Measurements from ENCODE around the gene ACOT8.

GRCh38 chr20:45887346-45887715 lies 30.1 kb upstream of the ACOT8 start, which contains the start of gene SPATA25:
- TF ChIP-seq EP300 (IDR thresholded peaks at IDR 0.05) (no peak), POLR2AphosphoS5 (IDR thresholded peaks at IDR 0.05) (no peak)
